ENCODE results near the gene KCNH1.

- TF ChIP-seq POLR2AphosphoS5 (IDR thresholded peaks at IDR 0.05) = no peak
- TF ChIP-seq CTCF (IDR thresholded peaks at IDR 0.05) = no peak
- TF ChIP-seq POLR2A (IDR thresholded peaks at IDR 0.05) = no peak
Measured at GRCh38 chr1:210853276-210853675, 280.7 kb downstream of the KCNH1 start.

Data from prostate gland (tissue), 2 donors.